ENCODE data around the gene HSDL1. TPM values are rescaled to one million over a fixed set of nuclear protein-coding genes. Genes with fewer than 3 reads are reported as not detected.

The HSDL1 gene
- total and polyA plus RNA-seq, 2 donors (not counting 3 experiments of a cell fraction or from before 2014, with no cell fraction given), result 19.9 to 27.9 TPM

DNA sequence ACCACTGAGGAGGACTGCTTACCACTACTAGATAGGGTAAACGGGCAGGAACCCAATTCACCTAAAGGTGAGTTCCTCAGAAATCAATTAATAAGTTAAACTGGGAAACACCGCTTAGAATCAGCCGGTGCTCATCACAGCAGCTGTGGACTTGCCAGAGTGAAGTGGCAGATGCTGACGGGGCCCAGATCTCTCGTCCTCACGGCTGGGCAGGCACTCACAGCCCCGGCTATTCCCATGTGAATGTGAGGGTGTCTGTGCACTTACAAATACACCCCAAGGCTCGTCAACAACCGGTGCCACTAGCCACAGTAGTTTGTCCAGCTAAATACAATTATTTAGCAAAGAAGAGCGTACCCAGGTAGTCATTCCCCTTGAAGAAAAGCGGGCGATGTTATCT, 58.0 kb downstream of the HSDL1 start:
- intact Hi-C loops (cut with micrococcal nuclease), result no loop called here
- dilution Hi-C loops (cut with MboI; ENCODE audit: extremely low pct_ligation_motif_present, low sequenced_read_pairs), result no loop called here
- CTCF ChIA-PET, result interaction anchor here (1.0 kb wide), 1 partner anchor 221 kb away, joined by 3 read pairs; no protein-coding TSS in a partner anchor

DNA sequence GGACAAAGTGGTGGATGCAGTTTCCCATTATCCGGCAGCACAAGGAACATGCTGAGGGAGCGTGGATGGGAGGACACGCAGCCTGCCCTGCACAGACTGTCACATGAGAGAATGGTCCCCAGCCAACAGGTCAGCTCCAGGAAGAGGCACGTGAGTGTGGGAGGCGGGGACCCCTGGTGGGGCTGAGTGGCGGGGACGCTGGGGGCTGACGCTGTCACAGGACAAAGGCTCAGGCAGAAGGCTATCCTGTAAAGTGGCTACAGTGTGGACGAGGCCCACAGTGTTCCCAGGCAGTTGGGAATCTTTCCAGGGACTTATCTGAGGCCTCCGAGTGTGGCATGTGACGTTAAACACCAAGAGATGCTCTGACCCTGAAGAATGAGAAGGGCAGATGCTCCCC, 58.6 kb downstream of the HSDL1 start:
- FAIRE-seq (no peak), DNase-seq (ENCODE audit: low read depth, low spot score) (no peak)
- Histone ChIP-seq H3K4me3 (replicated peaks in 1 of 3; ENCODE audit: insufficient read depth in 1 of 3, low read depth in 1 of 3, low read length in 3 of 3) (no peak overlapping the region), H3K9me1 (replicated peaks; ENCODE audit: control insufficient read depth, extremely low read depth, insufficient read depth, low read length) (no peaks in the 10 kb centered on the region), H3K36me3 (ENCODE audit: control insufficient read depth in 2 of 2, extremely low read depth in 1 of 2, insufficient read depth in 2 of 2, low read length in 2 of 2) (peaks cover 20 to 52% of the 10 kb centered on the region in 2 experiments), H3K4me1 (ENCODE audit: control insufficient read depth, extremely low read depth, insufficient read depth, low read length) (no peaks in the 10 kb centered on the region), H3K79me2 (ENCODE audit: control insufficient read depth, insufficient read depth, low read length) (no peaks in the 10 kb centered on the region), H3K27ac (ENCODE audit: insufficient read depth, low read depth, low read length) (no peak overlapping the region), H3K9me3 (replicated peaks; ENCODE audit: control insufficient read depth, insufficient read depth, low read length) (no peaks in the 10 kb centered on the region), H2AFZ (ENCODE audit: low read depth, low read length) (no peak overlapping the region), H4K20me1 (replicated peaks; ENCODE audit: control insufficient read depth, extremely low read depth, insufficient read depth, low read length) (no peaks in the 10 kb centered on the region), H3K27me3 (ENCODE audit: control insufficient read depth in 2 of 2, insufficient read depth in 2 of 2, low read length in 2 of 2) (no peaks in the 10 kb centered on the region), H3K4me2 (ENCODE audit: insufficient read depth, low read length) (no peak overlapping the region), H3K9ac (replicated peaks; ENCODE audit: extremely low read depth, insufficient read depth, low read length) (no peak overlapping the region)
- intact Hi-C loops (cut with micrococcal nuclease), result no loop called here
- TF ChIP-seq, protein P1, sequence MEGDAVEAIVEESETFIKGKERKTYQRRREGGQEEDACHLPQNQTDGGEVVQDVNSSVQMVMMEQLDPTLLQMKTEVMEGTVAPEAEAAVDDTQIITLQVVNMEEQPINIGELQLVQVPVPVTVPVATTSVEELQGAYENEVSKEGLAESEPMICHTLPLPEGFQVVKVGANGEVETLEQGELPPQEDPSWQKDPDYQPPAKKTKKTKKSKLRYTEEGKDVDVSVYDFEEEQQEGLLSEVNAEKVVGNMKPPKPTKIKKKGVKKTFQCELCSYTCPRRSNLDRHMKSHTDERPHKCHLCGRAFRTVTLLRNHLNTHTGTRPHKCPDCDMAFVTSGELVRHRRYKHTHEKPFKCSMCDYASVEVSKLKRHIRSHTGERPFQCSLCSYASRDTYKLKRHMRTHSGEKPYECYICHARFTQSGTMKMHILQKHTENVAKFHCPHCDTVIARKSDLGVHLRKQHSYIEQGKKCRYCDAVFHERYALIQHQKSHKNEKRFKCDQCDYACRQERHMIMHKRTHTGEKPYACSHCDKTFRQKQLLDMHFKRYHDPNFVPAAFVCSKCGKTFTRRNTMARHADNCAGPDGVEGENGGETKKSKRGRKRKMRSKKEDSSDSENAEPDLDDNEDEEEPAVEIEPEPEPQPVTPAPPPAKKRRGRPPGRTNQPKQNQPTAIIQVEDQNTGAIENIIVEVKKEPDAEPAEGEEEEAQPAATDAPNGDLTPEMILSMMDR (IDR thresholded peaks at IDR 0.05; ENCODE audit: extremely low read depth in 1 of 2, insufficient read depth in 1 of 2, low read depth in 1 of 2, low read length in 2 of 2), result no peak
- TF ChIP-seq FOS (IDR thresholded peaks at IDR 0.05; ENCODE audit: borderline replicate concordance, insufficient read depth, low read length) (no peak), POLR2AphosphoS5 (IDR thresholded peaks at IDR 0.05; ENCODE audit: insufficient read depth, low read depth, low read length) (no peak), EZH2 (IDR thresholded peaks at IDR 0.05; ENCODE audit: borderline replicate concordance, low read depth, low read length, severe bottlenecking) (no peak), JUN (IDR thresholded peaks at IDR 0.05; ENCODE audit: borderline replicate concordance, insufficient read depth, insufficient read length, low read depth) (no peak), MYC (IDR thresholded peaks at IDR 0.05; ENCODE audit: low read depth, low read length) (no peak), GATA2 (IDR thresholded peaks at IDR 0.05; ENCODE audit: insufficient read depth, insufficient read length, low read depth, low read length) (no peak), POLR2A (IDR thresholded peaks at IDR 0.05; ENCODE audit: low read depth, low read length) (no peak)
- TF ChIP-seq, protein P2, sequence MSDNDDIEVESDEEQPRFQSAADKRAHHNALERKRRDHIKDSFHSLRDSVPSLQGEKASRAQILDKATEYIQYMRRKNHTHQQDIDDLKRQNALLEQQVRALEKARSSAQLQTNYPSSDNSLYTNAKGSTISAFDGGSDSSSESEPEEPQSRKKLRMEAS (IDR thresholded peaks at IDR 0.05; ENCODE audit: insufficient read depth, insufficient read length), result no peak
- dilution Hi-C loops (cut with MboI; ENCODE audit: extremely low pct_ligation_motif_present, low sequenced_read_pairs), result no loop called here
- BruUV-seq (replicated peaks), result no TSS peak
- POLR2A ChIA-PET, result no interaction called here
- CTCF ChIA-PET, result interaction anchor here (0.8 to 2.5 kb wide), 2 partner anchors 46 to 101 kb away, joined by 3 to 21 read pairs; partner anchors contain the start of gene TAF1C

More for the DNA sequence above, 58.0 kb downstream of the HSDL1 start:
- H3K4me1 ChIP-seq (ENCODE audit: control insufficient read depth, extremely low read depth, insufficient read depth, low read length), result no peaks in the 10 kb centered on the region
- BruUV-seq (replicated peaks), result no TSS peak
- H3K27ac ChIP-seq (ENCODE audit: insufficient read depth, low read depth, low read length), result no peak overlapping the region
- no peaks in the 10 kb centered on the region for H4K20me1 ChIP-seq (replicated peaks; ENCODE audit: control insufficient read depth, extremely low read depth, insufficient read depth, low read length)
- no peak for TF ChIP-seq JUN (IDR thresholded peaks at IDR 0.05; ENCODE audit: borderline replicate concordance, insufficient read depth, insufficient read length, low read depth)
- no peak overlapping the region for H2AFZ ChIP-seq (ENCODE audit: low read depth, low read length)
- H3K9me1 ChIP-seq (replicated peaks; ENCODE audit: control insufficient read depth, extremely low read depth, insufficient read depth, low read length), result no peaks in the 10 kb centered on the region
- no peak overlapping the region for H3K4me2 ChIP-seq (ENCODE audit: insufficient read depth, low read length)
- no peaks in the 10 kb centered on the region for H3K79me2 ChIP-seq (ENCODE audit: control insufficient read depth, insufficient read depth, low read length)
- peaks cover 18 to 48% of the 10 kb centered on the region in 2 experiments for H3K36me3 ChIP-seq (ENCODE audit: control insufficient read depth in 2 of 2, extremely low read depth in 1 of 2, insufficient read depth in 2 of 2, low read length in 2 of 2)
- H3K4me3 ChIP-seq (replicated peaks in 1 of 3; ENCODE audit: insufficient read depth in 1 of 3, low read depth in 1 of 3, low read length in 3 of 3), result no peak overlapping the region
- no peaks in the 10 kb centered on the region for H3K9me3 ChIP-seq (replicated peaks; ENCODE audit: control insufficient read depth, insufficient read depth, low read length)
- FAIRE-seq (no peak), DNase-seq (ENCODE audit: low read depth, low spot score) (no peak)
- no peaks in the 10 kb centered on the region for H3K27me3 ChIP-seq (ENCODE audit: control insufficient read depth in 2 of 2, insufficient read depth in 2 of 2, low read length in 2 of 2)
- POLR2A ChIA-PET, result no interaction called here
- H3K9ac ChIP-seq (replicated peaks; ENCODE audit: extremely low read depth, insufficient read depth, low read length), result no peak overlapping the region
